SK-N-SH (cell line): ENCODE data around the gene OCIAD2. TPM values are rescaled to one million over a fixed set of nuclear protein-coding genes. Genes with fewer than 3 reads are reported as not detected.

Experiments used
- CTCF ChIA-PET: fragments of 300-600, 350-600 bp; formaldehyde crosslinking; extraction: SDS; loops from one replicate; lab custom pipeline; 2021; lab: Yijun Ruan, JAX
- POLR2A ChIA-PET: fragments of 350-600 bp; sonication (Branson Sonifier 250); formaldehyde crosslinking; extraction: SDS; loops from one replicate; lab custom pipeline; 2020; ENCODE audit warnings: antibody characterized with exemption, inconsistent platforms; lab: Yijun Ruan, JAX
- DNase-seq: peaks from one replicate; pipeline ENCODE4 v3.0.0; 2012
- H2AFZ ChIP-seq: fragments of 200-600 bp; sonication (generic); 2 replicates; pipeline ENCODE4 v1.8.1; 2016; ENCODE audit warnings: antibody characterized with exemption, mild to moderate bottlenecking, low read depth
- H3F3A ChIP-seq: fragments of 200-600 bp; sonication (generic); replicated peaks from 2 replicates; pipeline ENCODE3; 2016; ENCODE audit warnings: antibody characterized with exemption, mild to moderate bottlenecking; ENCODE audit not compliant: insufficient read depth
- H3K27ac ChIP-seq, 2 experiments: fragments of 200-500 bp in 1 of 2; fragments of 200-600 bp in 1 of 2; sonication (Bioruptor generic) in 1 of 2; sonication (generic), shearing (Covaris generic) in 1 of 2; 2 replicates each; pipeline versions ENCODE4 v1.5.1 to v1.6.1; 2014 to 2016; ENCODE audit warnings: low read depth in 2 of 2, inconsistent platforms in 1 of 2, low read length in 1 of 2, mild to moderate bottlenecking in 1 of 2, mixed read lengths in 1 of 2
- H3K27me3 ChIP-seq: fragments of 200-600 bp; sonication (generic), shearing (Covaris generic); 2 replicates; pipeline ENCODE4 v1.6.1; 2016; ENCODE audit warnings: mixed run types; ENCODE audit not compliant: insufficient read depth
- H3K36me3 ChIP-seq, 2 experiments: fragments of 200-500 bp in 1 of 2; fragments of 200-600 bp in 1 of 2; sonication (Bioruptor generic) in 1 of 2; sonication (generic) in 1 of 2; replicated peaks in 1 of 2; 2 replicates each; pipeline versions ENCODE3 to v1.5.1; 2014 to 2016; ENCODE audit warnings: low read length in 1 of 2, mild to moderate bottlenecking in 1 of 2; ENCODE audit not compliant: insufficient read depth in 2 of 2, control insufficient read depth in 1 of 2
- H3K4me1 ChIP-seq, 2 experiments: fragments of 200-500 bp in 1 of 2; fragments of 200-600 bp in 1 of 2; sonication (Bioruptor generic) in 1 of 2; sonication (generic), shearing (Covaris generic) in 1 of 2; 2 replicates each; pipeline versions ENCODE4 v1.5.1 to v1.6.1; 2014 to 2016; ENCODE audit warnings: low read depth in 1 of 2, low read length in 1 of 2, mixed run types in 1 of 2; ENCODE audit not compliant: insufficient read depth in 2 of 2, control insufficient read depth in 1 of 2
- H3K4me2 ChIP-seq: fragments of 200-600 bp; sonication (generic), shearing (Covaris generic); 2 replicates; pipeline ENCODE4 v1.6.1; 2017; ENCODE audit warnings: mixed run types
- H3K4me3 ChIP-seq, 2 experiments: fragments of 200-500 bp in 1 of 2; fragments of 200-600 bp in 1 of 2; sonication (Bioruptor generic) in 1 of 2; sonication (generic), shearing (Covaris generic) in 1 of 2; 2 replicates each; pipeline versions ENCODE4 v1.5.1 to v1.8.1; 2014 to 2016; ENCODE audit warnings: low read depth in 2 of 2, inconsistent platforms in 1 of 2, low read length in 1 of 2, mild to moderate bottlenecking in 1 of 2, mixed read lengths in 1 of 2, moderate library complexity in 1 of 2
- H3K79me2 ChIP-seq: fragments of 200-600 bp; sonication (generic); 2 replicates; pipeline ENCODE4 v1.8.1; 2017; ENCODE audit warnings: mild to moderate bottlenecking; ENCODE audit not compliant: insufficient read depth
- H3K9ac ChIP-seq: fragments of 200-600 bp; sonication (generic); 2 replicates; pipeline ENCODE4 v1.6.1; 2017; ENCODE audit warnings: mixed run types
- H3K9me2 ChIP-seq: fragments of 200-600 bp; sonication (generic); 2 replicates; pipeline ENCODE4 v1.6.1; 2017; ENCODE audit warnings: mixed run types
- H3K9me3 ChIP-seq: fragments of 200-600 bp; sonication (generic); 2 replicates; pipeline ENCODE4 v1.6.1; 2017; ENCODE audit warnings: mixed run types, mild to moderate bottlenecking, moderate library complexity
- H4K20me1 ChIP-seq: fragments of 200-600 bp; sonication (generic); 2 replicates; pipeline ENCODE4 v1.6.1; 2017; ENCODE audit warnings: mild to moderate bottlenecking, mixed run types; ENCODE audit not compliant: insufficient read depth
- CTCF ChIP-seq: fragments of 200-600 bp; sonication (generic); IDR thresholded peaks from 2 replicates; pipeline ENCODE4 v1.6.1; 2017; ENCODE audit warnings: antibody characterized with exemption, mild to moderate bottlenecking, moderate library complexity
- ELF1 ChIP-seq: IDR thresholded peaks from 2 replicates; pipeline ENCODE4 v1.4.0; 2012
- GABPA ChIP-seq: IDR thresholded peaks from 2 replicates; pipeline ENCODE4 v1.4.0; 2012; ENCODE audit warnings: low read depth, mild to moderate bottlenecking
- JUND ChIP-seq: IDR thresholded peaks from 2 replicates; pipeline ENCODE4 v1.4.0; 2012
- RAD21 ChIP-seq: IDR thresholded peaks from 2 replicates; pipeline ENCODE4 v1.6.1; 2012; ENCODE audit warnings: mild to moderate bottlenecking, low read length
- REST ChIP-seq: IDR thresholded peaks from 2 replicates; pipeline ENCODE4 v1.6.1; 2012; ENCODE audit warnings: mild to moderate bottlenecking, low read depth, low read length, moderate library complexity
- RFX5 ChIP-seq: IDR thresholded peaks from 2 replicates; pipeline ENCODE4 v1.6.1; 2012; ENCODE audit warnings: mild to moderate bottlenecking, improper control_type of control experiment, low read length
- RXRA ChIP-seq: IDR thresholded peaks from 2 replicates; pipeline ENCODE4 v1.4.0; 2012; ENCODE audit warnings: low read depth, mild to moderate bottlenecking, borderline replicate concordance
- TEAD4 ChIP-seq: IDR thresholded peaks from 2 replicates; pipeline ENCODE4 v1.4.0; 2012; ENCODE audit warnings: mild to moderate bottlenecking, borderline replicate concordance; ENCODE audit not compliant: insufficient read depth
- USF2 ChIP-seq: fragments of 150-350 bp; IDR thresholded peaks from 2 replicates; pipeline ENCODE4 v1.6.1; 2017; ENCODE audit warnings: antibody characterized with exemption, low read length, low read depth, borderline replicate concordance
- WGBS: methylation state at CpG from one replicate; pipeline ENCODE4 v1.1.6; 2017; ENCODE audit warnings: low lambda C conversion rate; 5-methylcytosine and 5-hydroxymethylcytosine counted together
- polyA plus RNA-seq, 3 experiments: library from polyadenylated mRNA; depleted of rRNA; stranded (reverse); fragments of >200 nt; gene quantifications; 2 replicates each; pipeline ENCODE4 v1.2.3, GENCODE V29; 2012

Gene OCIAD2
- polyA plus RNA-seq, 1 of the 3 experiments (the other 2 are of a cell fraction): 387 TPM

GRCh38 chr4:48944756-48945241 is 38.2 kb upstream of the OCIAD2 start:
- no peak overlapping the region for H3K4me3 ChIP-seq
- ChIA-PET POLR2A (no interaction called here), CTCF (interaction anchor here (0.7 to 2.0 kb wide), 10 partner anchors 13 to 457 kb away, joined by 3 to 9 read pairs (median 3); no protein-coding TSS in a partner anchor)
- peaks cover 10% of the 10 kb centered on the region for H3F3A ChIP-seq
- H3K4me1 ChIP-seq: no peaks in the 10 kb centered on the region; a peak in 1 of 4 replicates
- no peaks in the 10 kb centered on the region for H3K9me3 ChIP-seq
- H4K20me1 ChIP-seq: no peaks in the 10 kb centered on the region
- WGBS: 73% methylated on average over 6 of the region's 6 CpGs
- no peaks in the 10 kb centered on the region for H3K9me2 ChIP-seq
- peak; percentile 16 for DNase-seq
- H3K9ac ChIP-seq: no peak overlapping the region
- H3K4me2 ChIP-seq: no peak overlapping the region
- peak; percentile 50 for TF ChIP-seq CTCF
- no peak for TF ChIP-seq ELF1
- TF ChIP-seq, all 33 proteins: peak for 1
- Histone ChIP-seq H2AFZ (no peak overlapping the region), H3K36me3 (no peaks in the 10 kb centered on the region), H3K27me3 (no peaks in the 10 kb centered on the region), H3K27ac (no peak overlapping the region), H3K79me2 (no peaks in the 10 kb centered on the region)

- 66% methylated on average over 8 of the region's 8 CpGs for WGBS
- H3K27ac ChIP-seq: no peak overlapping the region
- TF ChIP-seq USF2 (no peak), JUND (no peak), TEAD4 (no peak), RXRA (no peak), RFX5 (no peak), GABPA (no peak)
- TF ChIP-seq, all 33 proteins: peak for 0
- no peaks in the 10 kb centered on the region for H3K27me3 ChIP-seq
- no peaks in the 10 kb centered on the region for H3K79me2 ChIP-seq
- no peaks in the 10 kb centered on the region for H3K9me3 ChIP-seq
- CTCF ChIA-PET: interaction anchor here (0.5 to 2.0 kb wide), 8 partner anchors 13 to 53 kb away, joined by 3 to 9 read pairs (median 4); no protein-coding TSS in a partner anchor
- DNase-seq: no peak
- no peak overlapping the region for H3K9ac ChIP-seq
- no peaks in the 10 kb centered on the region for H3K36me3 ChIP-seq
- no peaks in the 10 kb centered on the region for H3K9me2 ChIP-seq
- no peak overlapping the region for H3K4me2 ChIP-seq
- no peaks in the 10 kb centered on the region for H4K20me1 ChIP-seq
- POLR2A ChIA-PET: no interaction called here
- no peaks in the 10 kb centered on the region; a peak in 1 of 4 replicates for H3K4me1 ChIP-seq
- no peak overlapping the region for H3K4me3 ChIP-seq
- peak overlapping the region; percentile 28; the same call in 1 of the 2 replicates for H2AFZ ChIP-seq
- peaks cover 14% of the 10 kb centered on the region for H3F3A ChIP-seq
Observed at GRCh38 chr4:48944252-48944651, 37.7 kb upstream of the OCIAD2 start.

- H3K9me3 ChIP-seq: no peaks in the 10 kb centered on the region
- TF ChIP-seq RFX5: no peak
- peak; percentile 25; the same call in 1 of the 2 replicates for TF ChIP-seq CTCF
- no peak for TF ChIP-seq REST
- no peak for TF ChIP-seq RAD21
- no peak overlapping the region for H2AFZ ChIP-seq
- no peak for DNase-seq
- CTCF ChIA-PET: interaction anchor here (1.2 to 2.0 kb wide), 3 partner anchors 11 to 32 kb away, joined by 3 to 9 read pairs (median 4); no protein-coding TSS in a partner anchor
- peaks cover 17% of the 10 kb centered on the region for H3F3A ChIP-seq
- no peaks in the 10 kb centered on the region for H3K79me2 ChIP-seq
- POLR2A ChIA-PET: no interaction called here
- H3K27me3 ChIP-seq: no peaks in the 10 kb centered on the region
- 67% methylated on average over 1 of the region's 1 CpG for WGBS
- no peak overlapping the region for H3K4me2 ChIP-seq
- no peaks in the 10 kb centered on the region for H4K20me1 ChIP-seq
- no peaks in the 10 kb centered on the region for H3K36me3 ChIP-seq
- H3K4me1 ChIP-seq: no peaks in the 10 kb centered on the region
- H3K9me2 ChIP-seq: no peaks in the 10 kb centered on the region
- H3K27ac ChIP-seq: no peak overlapping the region
- no peak overlapping the region for H3K4me3 ChIP-seq
- no peak overlapping the region for H3K9ac ChIP-seq
Observed at GRCh38 chr4:48943387-48943786, 36.8 kb upstream of the OCIAD2 start.
